SU-DHL-6 (cell line): ENCODE data around the gene P2RX3.

ENCODE experiments used
- H2AFZ ChIP-seq: fragments of 200-600 bp; sonication (generic); 2 replicates; pipeline ENCODE4 v1.6.1; 2014; ENCODE audit warnings: low read depth, mild to moderate bottlenecking, moderate library complexity, mixed read lengths, antibody characterized with exemption, low read length; ENCODE audit not compliant: severe bottlenecking
- H3F3A ChIP-seq: fragments of 200-600 bp; shearing (Covaris generic); 2 replicates; pipeline ENCODE4 v1.6.0; 2016; ENCODE audit warnings: antibody characterized with exemption, mild to moderate bottlenecking; ENCODE audit not compliant: insufficient read depth
- H3K27ac ChIP-seq: fragments of 200-600 bp; sonication (generic); 2 replicates; pipeline ENCODE4 v1.5.1; 2016; ENCODE audit warnings: low read depth, mild to moderate bottlenecking, low read length, moderate library complexity, mixed read lengths
- H3K27me3 ChIP-seq: fragments of 200-600 bp; sonication (generic), shearing (Covaris generic); 2 replicates; pipeline ENCODE4 v1.6.0; 2014; ENCODE audit warnings: mild to moderate bottlenecking, low read length
- H3K36me3 ChIP-seq: fragments of 200-600 bp; sonication (generic); 2 replicates; pipeline ENCODE4 v1.6.1; 2014; ENCODE audit warnings: mild to moderate bottlenecking, low read length, mixed read lengths
- H3K4me2 ChIP-seq: fragments of 300-600, 200-600 bp; shearing (Covaris generic), sonication (generic); 2 replicates; pipeline ENCODE4 v1.6.0; 2014; ENCODE audit warnings: low read length, low read depth, mild to moderate bottlenecking; ENCODE audit not compliant: poor library complexity, severe bottlenecking
- H3K4me3 ChIP-seq: fragments of 200-600 bp; sonication (generic); 2 replicates; pipeline ENCODE4 v1.5.1; 2014; ENCODE audit warnings: antibody characterized with exemption, low read length, mild to moderate bottlenecking, mixed read lengths; ENCODE audit not compliant: insufficient read depth, poor library complexity, severe bottlenecking
- H3K79me2 ChIP-seq: fragments of 200-600 bp; sonication (generic); 2 replicates; pipeline ENCODE4 v1.6.1; 2014; ENCODE audit warnings: mild to moderate bottlenecking, low read length, moderate library complexity; ENCODE audit not compliant: insufficient read depth
- H3K9ac ChIP-seq: fragments of 200-600 bp; sonication (generic); 2 replicates; pipeline ENCODE4 v1.7.0; 2014; ENCODE audit warnings: mild to moderate bottlenecking, low read length
- H3K9me2 ChIP-seq: fragments of 200-600 bp; sonication (generic); replicated peaks from 2 replicates; pipeline ENCODE4 v1.6.1; 2014; ENCODE audit warnings: low read length; ENCODE audit not compliant: insufficient read depth
- H3K9me3 ChIP-seq: fragments of 200-600 bp; sonication (generic); 2 replicates; pipeline ENCODE4 v1.6.1; 2014; ENCODE audit warnings: low read length, mixed read lengths; ENCODE audit not compliant: insufficient read depth
- H4K20me1 ChIP-seq: fragments of 200-600 bp; sonication (generic); 2 replicates; pipeline ENCODE4 v1.6.1; 2014; ENCODE audit warnings: low read depth, mild to moderate bottlenecking, antibody characterized with exemption, low read length, moderate library complexity, mixed read lengths
- EZH2phosphoT487 ChIP-seq: fragments of 200-600 bp; sonication (generic), shearing (Covaris generic); conservative IDR thresholded peaks from 2 replicates; pipeline ENCODE4 v1.6.1; 2018; ENCODE audit warnings: mild to moderate bottlenecking, antibody characterized with exemption, low read length, moderate library complexity, mixed read lengths
- TF ChIP-seq, protein P1 (sequence below): fragments of 200-600 bp; sonication (generic); IDR thresholded peaks from one replicate; pipeline ENCODE4 v1.5.1; 2017; ENCODE audit warnings: antibody characterized with exemption, mild to moderate bottlenecking, low read length, moderate library complexity; ENCODE audit not compliant: insufficient read depth, poor library complexity, severe bottlenecking

The P2RX3 gene

DNA sequence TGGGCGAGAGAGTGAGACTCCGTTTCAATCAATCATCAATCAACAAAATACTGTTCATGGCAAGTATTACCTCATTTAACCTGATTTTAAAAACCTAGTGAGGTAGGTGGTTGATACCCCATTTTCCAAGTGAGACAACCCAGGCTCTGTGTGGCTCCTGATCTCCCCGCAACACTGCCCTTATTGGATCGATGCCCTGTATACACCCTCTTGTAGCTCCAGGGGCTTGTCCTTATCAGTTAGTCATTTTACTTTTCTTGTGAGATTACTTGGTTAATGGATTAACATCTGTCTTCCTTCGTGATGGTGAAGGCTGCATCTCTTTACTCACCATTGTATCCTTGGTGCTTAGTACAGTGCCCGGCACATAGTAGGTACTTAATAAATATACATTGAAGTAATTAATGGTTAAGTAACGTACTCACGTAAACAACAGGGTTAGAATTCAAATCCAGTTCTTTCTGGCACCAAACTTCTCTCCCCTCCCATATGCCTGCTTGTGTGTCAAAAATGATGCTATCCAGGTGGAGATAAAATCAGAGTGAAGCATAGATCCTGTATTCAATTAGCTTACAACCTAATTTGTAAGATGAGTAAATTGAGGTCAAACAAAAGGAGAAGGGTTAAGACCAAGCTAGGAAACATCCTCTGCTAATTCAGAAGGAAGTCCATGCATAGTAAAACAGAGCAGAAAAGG is 54.1 kb downstream of the P2RX3 start:
- Histone ChIP-seq H3K9me2 (no peaks in the 10 kb centered on the region), H3K4me3 (no peak overlapping the region), H3K27me3 (no peaks in the 10 kb centered on the region), H4K20me1 (no peaks in the 10 kb centered on the region), H3F3A (no peaks in the 10 kb centered on the region), H3K9ac (no peak overlapping the region), H3K27ac (no peak overlapping the region), H2AFZ (no peak overlapping the region), H3K4me2 (no peak overlapping the region), H3K9me3 (no peaks in the 10 kb centered on the region), H3K79me2 (no peaks in the 10 kb centered on the region), H3K36me3 (no peaks in the 10 kb centered on the region)
- no peak for TF ChIP-seq EZH2phosphoT487
- TF ChIP-seq, protein P1, sequence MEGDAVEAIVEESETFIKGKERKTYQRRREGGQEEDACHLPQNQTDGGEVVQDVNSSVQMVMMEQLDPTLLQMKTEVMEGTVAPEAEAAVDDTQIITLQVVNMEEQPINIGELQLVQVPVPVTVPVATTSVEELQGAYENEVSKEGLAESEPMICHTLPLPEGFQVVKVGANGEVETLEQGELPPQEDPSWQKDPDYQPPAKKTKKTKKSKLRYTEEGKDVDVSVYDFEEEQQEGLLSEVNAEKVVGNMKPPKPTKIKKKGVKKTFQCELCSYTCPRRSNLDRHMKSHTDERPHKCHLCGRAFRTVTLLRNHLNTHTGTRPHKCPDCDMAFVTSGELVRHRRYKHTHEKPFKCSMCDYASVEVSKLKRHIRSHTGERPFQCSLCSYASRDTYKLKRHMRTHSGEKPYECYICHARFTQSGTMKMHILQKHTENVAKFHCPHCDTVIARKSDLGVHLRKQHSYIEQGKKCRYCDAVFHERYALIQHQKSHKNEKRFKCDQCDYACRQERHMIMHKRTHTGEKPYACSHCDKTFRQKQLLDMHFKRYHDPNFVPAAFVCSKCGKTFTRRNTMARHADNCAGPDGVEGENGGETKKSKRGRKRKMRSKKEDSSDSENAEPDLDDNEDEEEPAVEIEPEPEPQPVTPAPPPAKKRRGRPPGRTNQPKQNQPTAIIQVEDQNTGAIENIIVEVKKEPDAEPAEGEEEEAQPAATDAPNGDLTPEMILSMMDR, result no peak

DNA sequence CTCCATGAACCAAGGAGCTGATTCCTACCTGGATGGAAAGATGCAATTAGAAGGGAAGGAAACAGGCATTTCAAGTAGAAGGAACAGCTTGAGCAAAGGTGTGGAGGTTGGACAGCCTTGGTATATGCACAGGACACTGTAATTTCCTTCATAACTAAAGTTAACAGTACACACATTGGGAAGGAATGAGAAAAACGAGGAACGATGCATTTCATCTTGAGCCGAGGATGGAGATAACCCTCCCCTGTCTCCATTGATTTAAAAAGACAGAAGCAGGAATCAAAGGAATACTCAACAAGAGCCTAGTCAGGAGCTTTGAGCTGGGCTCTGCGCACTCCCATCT is 54.6 kb downstream of the P2RX3 start:
- Histone ChIP-seq H3K79me2 (no peaks in the 10 kb centered on the region), H3K9me3 (no peaks in the 10 kb centered on the region), H3F3A (no peaks in the 10 kb centered on the region), H3K27me3 (no peaks in the 10 kb centered on the region), H3K27ac (no peak overlapping the region), H2AFZ (no peak overlapping the region), H3K9ac (no peak overlapping the region), H3K36me3 (no peaks in the 10 kb centered on the region), H4K20me1 (no peaks in the 10 kb centered on the region), H3K4me2 (no peak overlapping the region), H3K9me2 (no peaks in the 10 kb centered on the region), H3K4me3 (no peak overlapping the region)
- no peak for TF ChIP-seq EZH2phosphoT487
- TF ChIP-seq, protein P1, result no peak

DNA sequence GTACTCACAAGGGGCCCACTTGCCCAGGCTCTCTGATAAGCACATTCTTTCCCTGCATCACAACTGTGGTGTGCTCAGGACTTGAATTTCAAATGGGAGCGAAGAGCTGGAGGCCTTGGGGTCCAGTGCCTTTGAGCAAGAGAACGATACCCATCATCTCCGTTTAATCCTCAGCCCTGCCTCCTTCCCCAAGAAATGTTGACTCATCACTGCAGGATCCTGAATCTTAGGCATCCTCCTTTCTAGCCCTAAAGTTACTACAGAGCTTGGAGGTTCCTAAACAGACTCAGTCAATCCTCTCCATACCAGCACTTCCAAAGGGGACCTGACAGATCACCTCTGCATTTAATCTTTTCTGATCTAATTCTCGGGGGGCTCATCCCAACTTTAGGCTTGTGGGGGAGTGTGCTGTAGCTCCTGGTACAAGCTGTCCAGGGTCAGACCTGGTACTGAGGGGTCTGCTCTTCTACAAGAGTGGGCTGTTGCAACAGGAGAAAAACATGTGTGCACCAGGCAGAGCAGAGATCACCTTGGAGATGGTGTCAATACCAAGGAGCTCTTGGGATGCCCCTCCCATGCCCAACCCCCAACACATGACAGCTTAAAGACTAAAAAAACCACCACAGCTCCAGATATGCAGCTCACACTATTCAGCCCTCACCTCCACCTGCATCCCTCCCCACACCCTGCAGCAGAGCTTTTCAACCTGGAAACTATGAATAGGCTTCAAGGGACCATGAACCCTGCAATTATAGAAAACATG is 56.2 kb downstream of the P2RX3 start:
- no peak overlapping the region for H2AFZ ChIP-seq

More for the DNA sequence above, 56.2 kb downstream of the P2RX3 start:
- Histone ChIP-seq H3K27ac (no peak overlapping the region), H4K20me1 (no peaks in the 10 kb centered on the region), H3K36me3 (no peaks in the 10 kb centered on the region), H3K9me3 (no peaks in the 10 kb centered on the region), H3F3A (no peaks in the 10 kb centered on the region), H3K4me3 (no peak overlapping the region), H3K9ac (no peak overlapping the region), H3K27me3 (no peaks in the 10 kb centered on the region), H3K4me2 (no peak overlapping the region), H3K9me2 (no peaks in the 10 kb centered on the region), H3K79me2 (no peaks in the 10 kb centered on the region)
- no peak for TF ChIP-seq EZH2phosphoT487
- TF ChIP-seq, protein P1, result no peak
